ENCODE results near the gene ZNF521. TPM values are rescaled to one million over a fixed set of nuclear protein-coding genes. Genes with fewer than 3 reads are reported as not detected.

Gene ZNF521
- total RNA-seq, 1 donor from 2014 or later = 57.1 TPM

DNA sequence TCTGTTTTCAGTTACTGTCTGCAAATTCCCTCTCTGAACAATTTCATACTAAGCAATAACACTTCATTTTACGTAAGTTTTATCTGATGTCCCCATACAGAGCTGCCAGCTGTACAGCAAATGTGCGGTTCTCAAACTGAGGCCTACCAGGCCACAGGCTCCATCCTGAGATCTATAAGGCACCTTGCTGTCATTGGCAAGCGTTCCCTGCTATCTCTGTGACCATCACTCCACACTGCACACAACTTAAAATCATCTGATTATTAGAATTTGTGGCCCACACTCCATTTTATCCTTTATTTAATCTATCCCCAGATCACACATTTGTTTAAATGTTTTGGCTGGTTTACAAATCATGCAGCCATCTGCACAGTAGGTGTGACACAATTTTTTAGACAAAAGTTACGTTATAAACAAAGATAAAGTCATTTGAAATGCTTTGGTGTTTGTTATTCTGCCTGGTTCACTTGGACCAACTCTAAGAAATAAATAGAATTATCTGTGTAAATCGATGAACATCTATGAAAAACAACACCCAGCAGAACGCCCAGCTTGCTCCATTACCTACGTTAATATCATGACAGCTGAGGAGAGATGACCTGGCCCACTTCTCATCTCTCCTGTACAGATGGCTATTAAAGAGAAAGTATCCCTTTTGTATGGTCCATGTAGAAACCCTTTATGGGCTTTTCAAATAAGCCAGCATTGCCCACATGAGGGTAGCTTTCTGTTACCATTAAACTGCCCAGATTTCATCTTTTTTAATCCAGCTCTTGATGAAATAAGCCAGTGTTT, 162.4 kb downstream of the ZNF521 start:
- ATAC-seq (no peak), DNase-seq (ENCODE audit: low spot score) (no peak)
- intact Hi-C loops (cut with DNase I) = no loop called here

DNA sequence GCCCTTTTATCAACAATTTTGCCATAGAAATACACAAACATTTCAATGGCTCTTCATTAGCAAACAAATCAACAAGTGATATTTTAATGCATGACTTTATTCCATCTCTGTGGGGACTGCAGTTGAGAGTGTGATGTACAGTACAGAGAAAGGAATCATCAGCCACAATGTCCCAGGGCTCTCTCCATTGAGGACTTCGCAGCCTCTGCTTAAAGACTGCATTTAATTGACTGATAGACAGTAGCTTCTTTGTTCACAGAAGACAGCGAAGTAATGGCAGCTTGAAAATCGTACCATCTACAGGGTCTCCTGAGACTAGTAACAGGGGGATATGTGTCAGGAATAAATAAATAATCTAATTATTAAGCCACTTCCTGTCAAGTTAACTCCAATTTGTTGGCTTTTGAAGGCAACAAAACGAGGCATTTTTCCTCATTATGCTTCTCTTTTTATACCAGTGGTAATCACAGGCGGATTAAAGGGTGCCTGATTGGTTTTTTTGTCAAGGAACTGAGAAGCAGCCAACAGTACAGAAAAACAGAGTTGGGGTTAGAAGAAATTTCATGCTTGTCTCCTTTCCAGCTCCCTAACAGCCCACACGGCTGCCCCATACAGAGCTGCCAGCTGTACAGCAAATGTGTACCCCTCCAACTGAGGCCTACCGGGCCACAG, 164.3 kb downstream of the ZNF521 start:
- no peak for DNase-seq (ENCODE audit: low spot score)
- ATAC-seq = peak; percentile 13
- intact Hi-C loops (cut with DNase I) = no loop called here

DNA sequence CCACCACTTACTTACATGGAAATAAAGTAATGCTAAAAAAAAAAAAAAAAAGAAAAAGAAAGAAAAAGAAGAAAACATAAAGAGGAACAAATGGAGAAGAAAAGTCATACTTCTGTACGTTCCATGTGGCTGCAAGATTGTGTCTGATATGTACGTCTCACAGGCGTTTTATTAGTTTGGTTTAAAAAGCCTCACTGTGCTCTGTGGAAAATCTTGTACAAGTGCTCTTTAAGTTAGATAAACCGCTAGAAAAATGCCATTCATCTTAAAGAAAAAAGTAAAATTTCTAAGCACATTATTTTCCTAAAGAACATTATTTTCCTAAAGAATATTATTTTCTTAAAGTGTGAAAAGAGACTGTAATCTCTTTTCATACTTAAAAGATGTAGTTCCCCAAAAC, 165.1 kb downstream of the ZNF521 start:
- ATAC-seq (no peak), DNase-seq (ENCODE audit: low spot score) (no peak)
- intact Hi-C loops (cut with DNase I) = no loop called here

DNA sequence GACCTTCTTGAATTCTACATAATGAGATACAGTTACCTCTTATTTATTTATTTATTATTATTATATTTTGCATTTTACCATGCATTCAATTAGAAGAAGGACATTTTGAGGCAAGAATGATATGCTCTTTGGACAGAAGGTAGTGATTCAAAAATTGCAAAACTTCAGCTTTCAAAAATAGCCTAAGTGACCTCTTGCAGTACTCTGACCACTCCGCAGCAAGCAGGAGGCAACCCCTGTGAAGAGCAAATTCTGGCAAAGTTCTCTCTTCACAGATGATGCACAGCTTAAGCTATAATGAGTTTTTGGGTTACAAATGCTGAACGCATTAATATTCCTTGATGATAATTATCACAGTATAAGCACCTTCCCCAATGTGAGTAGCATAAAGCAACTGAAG, 170.0 kb downstream of the ZNF521 start:
- DNase-seq (ENCODE audit: low spot score) = no peak
- no peak for ATAC-seq
- intact Hi-C loops (cut with DNase I) = no loop called here

DNA sequence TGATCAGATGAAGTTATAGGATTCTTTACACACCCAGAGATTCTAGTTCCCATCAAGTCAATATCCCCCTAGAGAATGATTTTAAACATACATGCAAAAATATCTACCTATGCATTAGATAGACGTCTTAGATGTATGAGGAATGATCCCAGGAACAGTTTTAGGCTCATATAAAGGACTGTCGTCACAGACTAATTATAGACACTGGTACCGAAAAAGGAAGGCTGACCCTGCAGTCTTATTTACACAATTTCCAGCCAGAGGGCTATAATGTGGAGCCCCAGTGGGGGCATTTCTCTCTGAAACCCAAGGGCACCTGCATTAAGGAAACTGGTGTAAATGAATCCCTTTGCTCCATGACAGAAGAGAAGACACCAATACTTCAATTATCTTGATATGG, 170.4 kb downstream of the ZNF521 start:
- intact Hi-C loops (cut with DNase I) = no loop called here
- ATAC-seq (no peak), DNase-seq (ENCODE audit: low spot score) (no peak)

DNA sequence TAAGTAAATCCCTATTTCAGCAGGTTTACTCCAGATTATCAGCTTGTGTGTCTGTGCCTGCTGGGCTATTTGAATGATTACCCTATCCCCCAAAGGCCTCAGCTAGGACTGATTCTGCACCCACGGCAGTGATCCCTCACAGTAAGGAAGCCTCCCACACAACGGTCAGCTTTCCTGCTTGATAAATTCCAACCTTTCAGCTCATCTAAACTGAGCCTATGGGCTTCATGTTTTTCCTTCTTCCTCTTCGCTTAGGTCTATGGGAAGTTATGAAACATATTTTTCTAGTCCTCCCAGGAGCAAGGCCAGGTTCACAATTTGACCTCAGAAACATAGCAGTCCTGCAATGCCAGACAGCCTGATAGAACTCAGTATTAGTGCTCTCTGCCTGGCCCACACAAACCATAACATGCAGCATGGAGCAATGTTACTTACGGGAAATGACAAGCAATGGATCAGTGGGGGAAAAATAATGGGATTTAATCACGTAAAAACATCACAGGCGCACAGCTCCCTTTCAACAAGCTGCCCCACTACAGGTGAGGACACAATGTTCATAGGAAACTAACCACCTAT, 170.9 kb downstream of the ZNF521 start:
- intact Hi-C loops (cut with DNase I) = no loop called here
- DNase-seq (ENCODE audit: low spot score) (no peak), ATAC-seq (peak; percentile 46)

DNA sequence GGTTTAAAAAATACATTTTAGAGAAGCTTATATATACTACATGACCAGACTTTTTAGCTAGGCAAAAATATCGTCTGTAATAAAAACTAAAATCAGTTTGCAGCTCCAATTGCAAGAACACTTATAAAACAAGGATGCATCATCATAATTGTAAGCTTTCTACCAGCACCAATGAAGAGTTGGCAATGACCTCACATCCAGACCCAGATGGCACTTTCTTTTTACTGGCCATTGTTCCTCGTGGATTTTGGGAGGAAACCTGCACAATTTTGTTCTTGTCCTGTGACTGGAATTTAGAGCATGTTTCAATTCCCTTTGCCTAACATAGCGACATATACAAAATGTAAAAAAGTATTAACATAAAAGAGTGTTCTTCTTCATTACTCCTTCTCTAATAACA, 174.3 kb downstream of the ZNF521 start:
- DNase-seq (ENCODE audit: low spot score) (no peak), ATAC-seq (no peak)
- intact Hi-C loops (cut with DNase I) = no loop called here

DNA sequence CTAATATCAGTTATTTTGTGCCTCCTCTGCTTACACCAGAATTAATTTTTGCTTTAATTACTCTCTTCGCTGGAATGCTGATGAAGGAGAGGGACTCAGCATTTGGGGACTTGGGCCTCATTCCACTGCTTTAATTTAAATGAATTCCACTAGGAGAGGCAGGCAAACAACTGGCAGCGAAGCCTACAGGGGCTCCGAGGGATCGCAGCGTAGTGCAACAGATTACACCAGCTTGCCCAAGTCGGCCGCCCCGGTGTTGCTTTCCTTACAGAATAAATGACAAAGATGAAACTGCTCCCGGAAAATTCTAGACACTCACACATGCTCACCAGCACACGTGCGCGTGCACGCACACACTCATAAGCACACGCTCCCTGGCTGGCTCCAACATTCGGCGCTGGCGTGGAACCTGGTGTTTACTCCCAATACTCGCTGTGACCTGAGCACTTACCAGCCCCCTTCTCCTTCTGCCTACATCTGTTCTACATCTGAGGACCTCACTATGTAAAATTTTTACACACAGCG, 175.4 kb downstream of the ZNF521 start:
- peak; percentile 45 for ATAC-seq
- DNase-seq (ENCODE audit: low spot score) = no peak
- intact Hi-C loops (cut with DNase I) = no loop called here

DNA sequence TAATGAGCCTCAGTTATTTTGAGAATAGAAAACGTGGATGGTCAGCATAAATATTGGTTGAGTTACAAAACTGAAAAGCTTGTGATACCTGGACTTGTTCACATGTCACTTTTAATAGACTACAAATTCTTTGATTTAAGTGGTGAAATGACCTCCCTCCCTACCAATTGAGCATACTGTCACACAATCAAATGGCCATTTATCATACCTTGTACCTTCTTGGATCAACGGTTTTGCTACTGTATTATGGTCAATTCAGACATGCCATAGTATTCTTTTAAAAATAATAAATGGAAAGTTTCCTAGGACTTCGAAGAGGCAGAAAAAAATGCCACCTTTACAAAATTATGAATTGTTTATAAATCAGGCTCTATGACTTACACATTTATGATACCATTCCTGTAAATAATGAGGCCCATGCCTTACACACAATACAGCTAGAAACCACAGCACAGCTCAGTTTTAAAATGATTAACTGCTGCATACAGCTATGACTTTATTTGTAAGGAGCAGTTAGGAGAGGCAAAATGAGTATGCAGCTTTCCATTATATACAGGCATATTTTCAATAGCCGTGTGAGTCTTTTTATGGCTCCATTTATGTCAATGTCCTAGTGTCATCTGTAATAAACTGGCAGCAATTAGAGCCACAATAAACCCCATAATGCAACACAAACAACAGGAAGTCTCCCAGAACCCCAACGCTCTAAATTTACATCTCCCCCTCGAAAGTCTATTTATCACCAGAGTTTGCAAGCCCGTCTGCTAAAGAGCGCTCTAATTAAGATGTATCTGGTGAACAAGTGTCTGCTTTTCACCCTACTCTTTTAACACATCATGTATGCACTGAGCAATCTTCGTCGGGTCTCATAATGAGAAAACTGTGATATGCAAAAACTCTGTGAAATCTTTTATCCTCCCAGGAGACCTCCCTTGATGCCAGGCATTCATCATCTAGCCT, 176.1 kb downstream of the ZNF521 start:
- DNase-seq (ENCODE audit: low spot score) = no peak

DNA sequence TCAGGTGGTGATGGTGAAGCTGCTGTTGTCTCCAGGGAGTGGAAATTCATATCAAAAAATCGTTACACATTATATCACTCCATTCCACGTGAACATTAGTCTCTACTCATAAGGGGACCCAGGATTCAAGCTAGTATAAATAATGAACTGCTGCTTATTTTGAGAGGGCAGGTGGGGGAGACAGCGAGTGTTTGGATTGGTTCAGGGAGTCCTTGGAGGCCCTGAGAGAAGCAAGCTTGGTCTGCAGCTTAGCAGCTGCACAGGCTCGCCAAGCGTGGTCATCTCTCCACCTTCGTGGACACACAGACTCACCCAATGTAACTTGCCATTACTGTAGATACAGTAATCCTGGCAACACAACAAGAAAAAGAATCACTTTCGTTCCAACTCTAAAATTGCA, 177.6 kb downstream of the ZNF521 start:
- peak; percentile 56 for ATAC-seq
- DNase-seq (ENCODE audit: low spot score) = no peak
- intact Hi-C loops (cut with DNase I) = no loop called here

More for the DNA sequence above, 176.1 kb downstream of the ZNF521 start:
- no peak for ATAC-seq
- intact Hi-C loops (cut with DNase I) = no loop called here

DNA sequence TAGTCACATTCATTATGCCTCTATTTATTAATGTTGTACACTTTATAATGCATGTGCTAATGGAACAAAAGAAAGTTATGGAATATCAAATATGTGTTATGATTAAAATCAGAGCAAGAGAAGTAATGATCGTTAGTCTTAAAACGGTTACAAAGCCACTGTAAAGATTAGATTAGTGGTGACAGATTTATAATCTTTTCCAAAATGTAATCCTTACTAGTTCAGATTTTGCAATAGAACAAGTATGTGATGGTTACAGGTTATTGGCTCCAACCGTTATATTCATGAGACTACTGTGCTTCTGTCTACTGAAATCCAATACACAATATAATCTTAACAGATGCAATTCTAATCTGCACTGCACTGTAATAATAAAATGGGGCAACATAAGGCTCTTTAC, 180.6 kb downstream of the ZNF521 start:
- no peak for ATAC-seq
- intact Hi-C loops (cut with DNase I) = no loop called here

DNA sequence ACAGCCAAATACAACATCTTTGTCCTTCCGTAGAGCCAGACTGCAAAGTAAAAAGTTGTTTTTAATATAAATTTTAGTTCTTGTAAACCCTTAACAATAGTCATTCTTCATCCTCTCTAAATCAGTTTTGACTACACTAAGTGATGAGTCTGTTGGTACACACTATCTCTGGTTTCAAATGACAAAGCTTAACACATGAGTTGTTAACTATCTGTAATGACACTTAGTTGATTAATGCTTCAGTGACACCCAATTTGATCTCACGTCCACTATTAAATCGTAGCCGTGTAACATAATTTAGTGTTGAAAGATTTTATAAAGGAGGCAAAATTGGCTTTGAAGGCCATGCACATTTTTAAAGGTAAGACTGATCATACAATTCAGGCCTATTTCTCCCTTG, 181.6 kb downstream of the ZNF521 start:
- DNase-seq (ENCODE audit: low spot score) = no peak
- intact Hi-C loops (cut with DNase I) = no loop called here
- no peak for ATAC-seq

More for the DNA sequence above, 180.6 kb downstream of the ZNF521 start:
- DNase-seq (ENCODE audit: low spot score) = no peak

DNA sequence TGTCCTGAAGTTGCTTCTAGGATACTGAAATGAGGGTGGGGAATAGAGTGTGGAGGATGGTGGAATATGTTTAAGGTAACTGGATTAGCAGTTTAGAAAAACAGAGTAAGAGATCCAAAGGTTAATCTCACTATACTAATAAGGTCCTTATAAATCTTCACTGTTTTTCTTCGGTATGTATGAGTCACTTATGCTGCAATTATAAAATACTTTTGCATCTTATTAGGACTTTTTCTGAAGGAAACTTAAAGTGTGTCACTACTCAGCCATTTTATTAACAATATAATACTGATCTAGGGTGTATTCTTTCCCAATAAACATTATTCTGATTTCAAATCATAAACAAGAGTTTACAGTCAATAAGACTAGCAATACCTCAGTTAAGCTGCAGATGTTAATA, 182.3 kb downstream of the ZNF521 start:
- intact Hi-C loops (cut with DNase I) = no loop called here
- DNase-seq (ENCODE audit: low spot score) (no peak), ATAC-seq (no peak)

DNA sequence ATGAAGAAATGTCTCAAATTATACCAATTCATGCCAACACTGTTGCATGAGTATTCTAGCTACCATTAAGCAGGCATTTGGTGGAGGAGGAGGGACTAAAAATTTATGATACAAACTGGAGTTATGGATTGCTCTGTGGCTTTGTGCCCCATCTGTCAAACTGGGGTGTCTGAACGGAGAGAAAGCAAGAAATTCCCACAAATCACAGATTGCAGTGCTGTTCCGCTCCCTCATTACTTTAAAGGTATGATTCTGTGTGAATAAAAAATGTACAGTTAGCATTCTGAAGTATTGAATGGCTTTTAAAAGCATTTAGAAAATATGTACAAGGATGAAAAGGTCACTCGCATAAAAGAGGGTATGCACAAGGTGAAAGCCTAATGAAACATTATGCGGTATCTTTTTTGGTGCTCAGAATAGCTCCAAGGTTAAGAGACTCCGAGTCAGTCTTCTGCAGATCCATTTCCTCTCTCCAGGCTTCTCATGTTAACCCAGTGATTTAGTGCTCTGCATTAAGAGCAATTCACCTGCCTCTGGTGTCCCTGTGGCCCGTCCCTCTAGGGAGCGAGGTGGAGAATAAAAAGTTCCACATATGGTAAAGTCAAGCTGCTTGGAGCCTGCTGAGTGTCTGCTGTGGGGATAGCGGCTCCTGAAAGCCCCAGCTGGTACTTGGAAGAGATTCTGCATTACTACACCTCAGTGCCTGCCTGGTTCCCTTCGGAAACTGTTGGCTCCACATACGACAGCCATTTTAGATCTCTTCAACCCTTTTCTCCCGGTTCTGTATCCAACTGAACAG, 184.2 kb downstream of the ZNF521 start:
- ATAC-seq (no peak), DNase-seq (ENCODE audit: low spot score) (no peak)
- intact Hi-C loops (cut with DNase I) = no loop called here

DNA sequence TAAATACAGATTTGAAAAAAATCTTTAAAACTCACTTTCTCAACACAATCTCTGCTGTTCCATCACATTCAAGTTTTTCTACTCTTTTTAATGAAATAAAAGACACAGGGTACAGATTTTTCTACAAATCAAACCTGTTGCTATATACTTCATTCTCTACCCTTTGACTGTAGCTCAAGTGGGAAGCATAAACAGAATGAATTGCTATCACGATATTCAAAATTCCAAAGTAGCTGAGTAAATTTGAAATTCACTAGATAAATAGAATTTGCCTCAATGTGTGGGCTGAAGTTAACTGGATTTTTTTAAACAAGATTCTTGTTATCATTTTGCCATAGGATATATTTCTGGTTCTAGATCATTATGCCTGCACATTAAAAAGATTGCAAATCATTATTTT, 185.9 kb downstream of the ZNF521 start:
- DNase-seq (ENCODE audit: low spot score) (no peak), ATAC-seq (no peak)
- intact Hi-C loops (cut with DNase I) = no loop called here

DNA sequence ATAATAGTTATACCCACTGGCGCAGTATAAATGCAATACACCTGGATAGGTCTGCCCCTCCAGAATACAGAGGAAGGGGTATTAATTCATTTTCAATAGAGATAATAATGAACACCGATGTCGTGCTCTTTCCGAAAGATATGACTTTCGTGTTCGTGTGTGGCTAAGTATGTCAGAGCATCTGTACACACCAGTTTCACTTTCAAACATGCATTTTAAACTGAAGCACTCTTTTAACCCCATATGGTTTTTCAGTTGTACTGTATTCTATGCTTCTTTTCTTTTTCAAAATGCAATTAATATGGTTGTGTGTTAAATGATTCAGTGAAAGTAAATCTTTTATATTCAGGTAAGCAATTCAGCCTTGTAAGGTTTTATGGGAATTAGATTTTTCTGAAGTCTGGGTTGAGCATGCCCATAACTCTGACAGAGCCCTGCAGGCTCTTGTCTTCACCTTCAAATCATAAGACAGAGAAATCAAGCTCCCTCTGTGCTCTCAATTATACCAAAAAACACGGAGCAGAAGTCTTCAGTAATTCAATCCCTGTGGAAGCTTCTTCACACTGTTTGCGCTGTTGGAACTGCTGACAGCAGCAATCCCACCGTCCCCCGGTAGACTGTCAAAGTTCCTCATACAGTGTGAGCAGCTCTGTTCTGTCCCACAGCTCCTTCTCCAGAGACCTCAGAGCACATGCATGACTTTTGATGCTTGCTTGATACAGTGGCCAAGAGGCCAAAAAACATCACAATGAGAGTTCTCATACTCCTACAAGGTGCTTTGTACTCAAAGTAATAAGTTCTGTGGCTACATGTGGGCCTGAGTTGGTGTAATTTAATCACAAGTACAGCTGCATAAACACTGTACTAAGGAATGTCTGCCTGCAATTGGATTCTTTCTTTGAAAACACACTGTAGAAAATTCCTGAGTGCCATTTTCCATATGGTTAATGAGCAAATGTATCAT, 186.8 kb downstream of the ZNF521 start:
- DNase-seq (ENCODE audit: low spot score) (no peak), ATAC-seq (peak; percentile 86)
- intact Hi-C loops (cut with DNase I) = no loop called here

DNA sequence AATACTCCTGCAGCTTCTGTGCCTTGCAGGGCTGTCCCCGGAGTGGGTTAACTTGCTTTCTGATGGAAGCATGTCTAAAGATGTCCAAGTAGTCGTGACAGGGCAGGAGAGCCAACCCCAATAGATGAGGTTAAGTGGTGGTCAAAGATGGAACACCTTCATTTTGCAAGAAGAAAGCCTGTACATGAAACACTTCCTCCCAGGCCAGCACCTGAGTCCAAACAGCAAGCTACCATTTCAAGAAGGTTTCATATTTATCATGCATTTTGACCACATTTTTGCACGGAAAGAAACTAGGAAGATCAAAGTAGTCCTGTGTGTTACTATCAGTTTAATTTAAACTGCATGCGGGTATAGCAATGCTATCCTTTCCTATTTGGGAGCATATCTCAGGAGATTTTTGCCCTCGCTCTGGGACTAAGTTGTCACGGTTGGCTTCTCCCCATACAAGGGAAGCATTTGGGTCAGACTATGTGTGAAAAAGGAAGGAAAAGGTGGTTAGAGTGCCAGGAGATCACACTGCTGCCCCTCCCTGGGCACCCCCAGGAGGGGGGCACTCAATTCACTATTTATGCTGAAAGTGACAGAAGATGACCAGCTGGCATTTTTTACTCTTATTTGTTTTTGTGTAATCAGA, 187.6 kb downstream of the ZNF521 start:
- no peak for DNase-seq (ENCODE audit: low spot score)
- intact Hi-C loops (cut with DNase I) = no loop called here
- no peak for ATAC-seq

All from sciatic nerve (tissue), 2 donors.